RWPE2 (cell line): Measurements from ENCODE around the gene SIGLEC12.

ENCODE experiments used
- ATAC-seq: fragments of 200-7000 bp; cut with Tn5 transposase; 3 replicates; pipeline ENCODE4 v1.9.1; 2021; ENCODE audit warnings: low read depth
- DNase-seq: peaks from one replicate; pipeline ENCODE4 v3.0.0-alpha.2; 2020; ENCODE audit warnings: low spot score
- H3K27ac ChIP-seq: fragments of 450-650 bp; 2 replicates; pipeline ENCODE4 v1.5.1; 2017; ENCODE audit warnings: mild to moderate bottlenecking; ENCODE audit not compliant: poor library complexity, severe bottlenecking
- H3K27me3 ChIP-seq: fragments of 250-450 bp; sonication (Bioruptor Pico); 2 replicates; pipeline ENCODE4 v1.5.1; 2021; ENCODE audit warnings: mild to moderate bottlenecking, moderate library complexity; ENCODE audit not compliant: insufficient read depth, poor library complexity, severe bottlenecking
- H3K36me3 ChIP-seq: fragments of 250-450 bp; sonication (Bioruptor Pico); 2 replicates; pipeline ENCODE4 v1.5.1; 2020; ENCODE audit warnings: low read depth, mild to moderate bottlenecking, moderate library complexity
- H3K4me1 ChIP-seq: fragments of 250-450 bp; sonication (Bioruptor Pico); 2 replicates; pipeline ENCODE4 v1.5.1; 2021; ENCODE audit warnings: mild to moderate bottlenecking, moderate library complexity; ENCODE audit not compliant: insufficient read depth, poor library complexity, severe bottlenecking
- H3K4me3 ChIP-seq: fragments of 250-450 bp; sonication (Bioruptor Pico); 2 replicates; pipeline ENCODE4 v1.5.1; 2021; ENCODE audit warnings: mild to moderate bottlenecking, moderate library complexity; ENCODE audit not compliant: severe bottlenecking
- H3K9me3 ChIP-seq: fragments of 250-450 bp; sonication (Bioruptor Pico); 2 replicates; pipeline ENCODE4 v1.5.1; 2021; ENCODE audit warnings: mild to moderate bottlenecking, moderate library complexity; ENCODE audit not compliant: severe bottlenecking
- CTCF ChIP-seq: fragments of 450-650 bp; IDR thresholded peaks from one replicate; pipeline ENCODE4 v1.5.1; 2017; ENCODE audit warnings: mild to moderate bottlenecking, moderate library complexity; ENCODE audit not compliant: poor library complexity, severe bottlenecking

SIGLEC12 gene

GRCh38 chr19:51497666-51498065 lies 3.9 kb downstream of the SIGLEC12 start:
- H3K27me3 ChIP-seq = no peaks in the 10 kb centered on the region

GRCh38 chr19:51493776-51494175 lies 7.8 kb downstream of the SIGLEC12 start:
- Histone ChIP-seq H3K27me3 (no peaks in the 10 kb centered on the region), H3K4me3 (no peak overlapping the region), H3K27ac (no peak overlapping the region), H3K36me3 (no peaks in the 10 kb centered on the region), H3K4me1 (no peaks in the 10 kb centered on the region), H3K9me3 (no peaks in the 10 kb centered on the region)
- TF ChIP-seq CTCF = no peak
- DNase-seq = no peak
- ATAC-seq = no peak

More at GRCh38 chr19:51497666-51498065, 3.9 kb downstream of the SIGLEC12 start:
- ATAC-seq (no peak), DNase-seq (no peak)
- H3K27ac ChIP-seq = no peak overlapping the region
- no peaks in the 10 kb centered on the region for H3K36me3 ChIP-seq
- TF ChIP-seq CTCF = no peak
- no peaks in the 10 kb centered on the region for H3K9me3 ChIP-seq
- no peak overlapping the region for H3K4me3 ChIP-seq
- no peaks in the 10 kb centered on the region for H3K4me1 ChIP-seq

GRCh38 chr19:51491586-51491985 lies 10.0 kb downstream of the SIGLEC12 start:
- Histone ChIP-seq H3K9me3 (no peaks in the 10 kb centered on the region), H3K27ac (no peak overlapping the region), H3K4me1 (no peaks in the 10 kb centered on the region), H3K4me3 (no peak overlapping the region), H3K36me3 (no peaks in the 10 kb centered on the region), H3K27me3 (no peaks in the 10 kb centered on the region)
- TF ChIP-seq CTCF = no peak
- DNase-seq = no peak
- no peak for ATAC-seq

GRCh38 chr19:51490676-51491075 lies 10.9 kb downstream of the SIGLEC12 start:
- Histone ChIP-seq H3K4me3 (no peak overlapping the region), H3K9me3 (no peaks in the 10 kb centered on the region), H3K36me3 (no peaks in the 10 kb centered on the region), H3K27ac (no peak overlapping the region), H3K4me1 (no peaks in the 10 kb centered on the region), H3K27me3 (no peaks in the 10 kb centered on the region)
- DNase-seq (no peak), ATAC-seq (no peak)
- no peak for TF ChIP-seq CTCF

- no peaks in the 10 kb centered on the region for H3K36me3 ChIP-seq
- ATAC-seq (no peak), DNase-seq (no peak)
- H3K4me1 ChIP-seq = no peaks in the 10 kb centered on the region
- no peak for TF ChIP-seq CTCF
- no peaks in the 10 kb centered on the region for H3K27me3 ChIP-seq
- no peak overlapping the region for H3K4me3 ChIP-seq
- no peaks in the 10 kb centered on the region for H3K9me3 ChIP-seq
- no peak overlapping the region for H3K27ac ChIP-seq
These were observed 12.5 kb downstream of the SIGLEC12 start for GRCh38 chr19:51489113-51489512.
